MV-4-11 (cell line): ENCODE data around the gene SLC25A21.
A peak's percentile ranks its signal among the peaks of the same experiment; 100 is the strongest.

Source experiments
- DNase-seq: peaks from one replicate; lab custom pipeline; 2025; lab: John Stamatoyannopoulos, UW

The SLC25A21 gene

DNA sequence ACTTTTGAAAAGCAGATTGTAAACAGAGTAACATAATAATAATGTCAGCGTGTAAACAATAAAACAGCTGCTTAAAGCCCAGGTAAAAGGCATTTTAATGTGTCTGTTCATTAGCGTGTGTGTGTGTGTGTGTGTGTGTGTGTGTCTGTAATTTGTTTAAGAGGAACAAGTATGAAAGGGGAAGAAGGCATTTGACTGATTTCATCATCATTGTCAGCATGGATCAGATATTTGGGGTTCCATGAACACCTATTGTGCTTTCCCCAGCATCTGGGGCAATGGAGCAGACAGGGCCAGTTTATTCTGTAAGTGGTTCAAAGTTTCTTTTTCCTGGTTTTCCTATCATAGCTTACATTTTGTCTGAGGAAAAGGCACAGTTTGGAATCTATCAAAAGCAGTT lies 28.9 kb downstream of the SLC25A21 start:
- peak; percentile 67 for DNase-seq

DNA sequence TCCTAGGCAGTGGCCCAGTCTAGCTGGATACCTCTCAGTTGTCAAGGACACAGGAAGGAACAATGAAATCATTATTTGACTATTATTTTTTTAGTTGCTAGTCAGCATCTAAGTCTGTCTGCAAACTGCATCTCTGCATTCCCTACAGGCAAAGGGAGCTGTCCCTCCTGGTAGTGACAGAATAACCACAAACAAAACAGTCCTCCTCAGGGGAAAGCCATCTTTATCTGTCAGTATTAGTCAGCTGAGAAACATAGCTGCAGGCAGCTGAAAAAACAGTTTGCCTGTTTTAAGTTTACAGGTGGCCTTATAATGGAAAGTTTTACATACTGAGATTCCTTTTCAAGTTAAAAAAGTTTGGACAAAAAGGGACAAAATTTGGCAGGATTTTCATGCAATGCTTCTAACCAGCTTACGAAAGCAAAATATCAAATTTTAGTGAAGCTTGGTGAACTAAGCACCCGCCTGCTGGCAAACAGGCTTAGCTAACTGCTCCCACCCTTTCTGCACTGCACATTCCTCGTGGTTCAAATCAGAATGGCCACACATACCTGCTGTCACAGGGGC lies 29.5 kb downstream of the SLC25A21 start:
- peak; percentile 13 for DNase-seq

GRCh38 chr14:37140176-37140575 lies 32.2 kb downstream of the SLC25A21 start:
- DNase-seq: no peak

- no peak for DNase-seq
Observed at GRCh38 chr14:37139710-37140109, 32.7 kb downstream of the SLC25A21 start.

GRCh38 chr14:37138898-37139297 lies 33.5 kb downstream of the SLC25A21 start:
- DNase-seq: no peak

DNA sequence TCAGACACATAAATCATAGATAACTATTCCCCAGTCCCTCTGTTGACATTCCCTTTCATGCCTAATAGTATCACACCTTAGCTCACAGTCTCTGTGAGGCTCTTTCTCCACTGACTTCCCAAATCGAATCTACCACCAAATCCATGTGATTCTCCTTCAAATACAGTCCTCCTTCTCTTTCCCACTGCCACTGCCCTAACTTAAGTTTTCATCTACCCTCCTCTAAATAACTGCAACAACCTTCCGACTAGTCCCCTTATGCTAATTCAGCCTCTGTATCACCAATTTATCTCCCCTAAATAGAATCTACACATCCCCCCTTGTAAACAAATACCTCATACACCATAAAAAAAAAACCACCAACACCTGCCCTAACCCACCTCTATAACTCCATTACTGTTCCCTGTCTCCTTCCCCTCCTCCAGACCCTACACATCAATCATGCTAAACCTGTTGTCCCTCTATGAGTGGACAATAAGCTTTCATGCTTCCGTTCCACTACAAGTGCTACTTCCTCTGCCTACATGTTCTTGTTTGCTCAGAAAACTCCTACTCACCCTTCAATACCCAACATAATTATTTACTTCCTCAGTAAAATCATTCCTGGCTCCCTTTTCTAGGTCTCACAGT lies 39.0 kb downstream of the SLC25A21 start:
- no peak for DNase-seq

- no peak for DNase-seq
Observed at GRCh38 chr14:37131205-37131604, 41.2 kb downstream of the SLC25A21 start.

GRCh38 chr14:37129047-37129446 lies 43.4 kb downstream of the SLC25A21 start:
- no peak for DNase-seq

- no peak for DNase-seq
Observed at GRCh38 chr14:37124614-37125013, 47.8 kb downstream of the SLC25A21 start.

GRCh38 chr14:37122919-37123639 lies 49.3 kb downstream of the SLC25A21 start:
- DNase-seq: no peak

DNA sequence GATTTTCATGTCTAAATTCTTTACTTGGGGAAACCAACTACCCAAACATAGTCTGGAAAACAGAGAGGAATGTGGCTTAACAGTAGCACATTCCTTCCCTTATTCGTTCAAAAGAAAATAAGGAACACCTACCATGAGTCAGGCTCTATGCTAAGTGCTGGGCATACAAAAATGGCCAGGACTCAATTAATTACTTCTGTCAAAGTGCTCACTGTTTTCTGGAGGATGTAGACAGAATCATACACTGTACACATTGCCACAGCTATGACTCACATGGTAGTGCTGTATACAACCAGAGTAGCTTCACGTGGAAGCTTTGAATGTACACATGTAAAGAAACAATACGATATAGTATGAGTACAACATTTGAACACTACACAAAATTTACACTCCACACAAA lies 50.1 kb downstream of the SLC25A21 start:
- DNase-seq: peak; percentile 29

DNA sequence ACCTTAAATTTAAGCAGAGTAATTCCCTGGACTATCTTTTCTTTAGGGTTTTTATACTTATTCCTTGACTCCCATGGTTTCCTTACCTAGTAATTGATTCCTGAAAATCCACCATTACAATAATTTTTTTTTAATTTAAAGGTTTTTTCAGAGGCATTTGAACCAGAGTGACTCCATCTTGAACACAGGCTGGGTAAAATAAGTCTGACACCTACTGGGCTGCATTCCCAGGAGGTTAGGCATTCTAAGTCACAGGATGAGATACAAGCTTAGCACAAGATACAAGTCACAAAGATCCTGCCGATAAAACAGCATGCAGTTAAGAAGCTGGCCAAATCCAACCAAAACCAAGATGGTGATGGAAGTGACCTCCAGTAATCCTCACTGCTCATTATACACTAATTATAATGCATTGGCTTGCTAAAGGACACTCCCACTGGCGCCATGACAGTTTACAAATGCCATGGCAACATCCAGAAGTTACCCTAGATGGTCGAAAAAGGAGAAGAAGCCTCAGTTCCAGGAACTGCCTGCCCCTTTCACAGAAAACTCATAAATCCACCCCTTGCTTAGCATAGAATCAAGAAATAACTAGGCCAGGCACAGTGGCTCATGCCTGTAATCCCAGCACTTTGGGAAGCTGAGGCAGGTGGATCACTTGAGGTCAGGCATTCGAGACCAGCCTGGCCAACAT lies 53.6 kb downstream of the SLC25A21 start:
- peak; percentile 82 for DNase-seq

GRCh38 chr14:37116933-37117849 lies 55.2 kb downstream of the SLC25A21 start:
- peak; percentile 13 for DNase-seq

DNA sequence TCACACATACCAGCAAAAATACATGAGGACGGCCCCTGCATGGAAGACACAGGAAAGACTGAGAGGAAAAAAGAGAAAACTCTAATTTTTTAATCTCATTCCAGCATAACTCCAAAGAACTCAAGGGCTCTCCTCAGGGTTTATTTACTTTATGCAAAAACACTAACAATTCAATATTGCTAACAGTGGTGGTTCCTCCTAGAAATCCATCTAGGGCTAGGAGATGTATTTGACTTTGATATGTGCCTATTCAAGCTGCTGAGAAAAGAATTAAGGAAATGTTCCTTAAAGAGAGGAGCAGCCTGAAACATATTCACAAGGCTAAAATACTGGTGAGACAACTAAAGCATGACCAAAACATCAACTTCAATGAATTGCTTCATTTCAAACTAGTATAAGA lies 57.0 kb downstream of the SLC25A21 start:
- no peak for DNase-seq

- DNase-seq: no peak
Observed at GRCh38 chr14:37114559-37114958, 57.8 kb downstream of the SLC25A21 start.

DNA sequence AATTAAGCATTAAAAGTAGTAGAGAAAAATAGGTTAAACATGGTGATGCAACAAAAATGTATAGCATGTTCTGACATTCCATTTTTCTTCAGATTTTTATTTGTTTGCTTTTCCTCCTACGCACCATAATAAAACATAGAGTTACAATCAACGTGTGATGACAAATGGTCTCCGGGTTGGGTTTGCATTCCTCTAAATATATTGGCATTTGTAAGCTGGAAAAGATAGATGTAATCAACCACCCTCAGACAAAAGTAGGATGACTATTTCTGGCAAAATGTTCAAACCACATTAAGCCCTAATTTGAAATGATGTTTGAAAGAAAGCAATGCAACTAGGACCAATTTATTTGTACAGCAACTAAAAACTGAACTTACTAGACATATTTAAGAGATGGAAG lies 58.4 kb downstream of the SLC25A21 start:
- no peak for DNase-seq

DNA sequence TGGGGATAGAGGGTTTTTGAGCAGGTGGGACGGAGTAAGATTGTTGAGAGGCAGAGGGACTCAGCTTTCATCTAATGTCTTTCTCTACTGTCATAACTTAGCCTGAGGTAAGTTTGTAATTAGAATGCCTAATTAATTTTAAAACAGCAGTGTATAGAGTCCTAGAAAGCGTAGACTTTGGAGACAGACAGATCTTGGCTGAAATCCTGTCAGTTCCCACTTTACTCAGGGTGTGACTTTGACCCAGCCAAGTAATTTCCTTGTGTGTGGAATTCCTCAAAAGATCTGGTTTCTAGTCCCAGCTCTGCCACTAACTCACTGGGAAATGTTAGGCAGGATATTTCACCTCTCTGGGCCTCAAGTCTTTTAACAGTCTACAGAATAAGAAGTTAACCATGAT lies 74.3 kb downstream of the SLC25A21 start:
- no peak for DNase-seq

GRCh38 chr14:37094502-37094901 lies 77.9 kb downstream of the SLC25A21 start:
- DNase-seq: no peak

GRCh38 chr14:37093364-37093763 lies 79.0 kb downstream of the SLC25A21 start:
- no peak for DNase-seq

DNA sequence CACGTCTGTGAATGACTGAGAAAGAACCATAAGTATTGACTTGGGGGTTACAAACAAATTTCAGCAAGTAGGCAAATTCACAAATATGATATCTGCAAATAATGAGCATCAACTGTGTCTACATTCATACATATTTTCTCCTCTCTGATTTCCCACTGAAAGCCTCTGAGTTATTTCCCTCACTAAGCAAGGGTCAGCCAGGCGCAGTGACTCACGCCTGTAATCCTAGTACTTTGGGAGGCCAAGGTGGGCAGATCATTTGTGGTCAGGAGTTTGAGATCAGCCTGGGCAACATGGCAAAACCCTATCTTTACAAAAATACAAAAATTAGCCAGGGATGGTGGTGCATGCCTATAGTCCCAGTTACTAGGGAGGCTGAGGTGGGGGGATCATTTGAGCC lies 80.8 kb downstream of the SLC25A21 start:
- DNase-seq: no peak

DNA sequence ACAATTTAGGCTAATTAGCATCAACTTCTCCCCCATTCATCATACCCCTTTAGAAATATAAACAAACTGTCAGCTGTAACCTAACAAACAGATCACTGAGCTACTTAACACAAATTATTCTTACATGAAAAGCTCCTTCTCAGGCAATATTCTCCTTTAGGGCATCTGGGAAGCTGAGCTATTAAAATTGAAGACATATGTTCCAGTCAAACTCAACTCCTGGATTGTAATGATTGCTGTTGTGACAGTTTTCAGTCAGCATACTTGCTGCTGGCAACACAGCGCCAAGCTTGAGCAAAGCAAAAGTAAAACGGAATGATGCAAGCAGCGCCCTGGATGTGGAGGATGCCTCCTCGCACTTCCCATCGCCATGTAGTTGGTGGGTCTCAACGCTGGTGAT lies 82.4 kb downstream of the SLC25A21 start:
- DNase-seq: no peak

- DNase-seq: no peak
Observed at GRCh38 chr14:37089410-37089809, 83.0 kb downstream of the SLC25A21 start.
